ENCODE measurements around the gene ADGRL4.

DNA sequence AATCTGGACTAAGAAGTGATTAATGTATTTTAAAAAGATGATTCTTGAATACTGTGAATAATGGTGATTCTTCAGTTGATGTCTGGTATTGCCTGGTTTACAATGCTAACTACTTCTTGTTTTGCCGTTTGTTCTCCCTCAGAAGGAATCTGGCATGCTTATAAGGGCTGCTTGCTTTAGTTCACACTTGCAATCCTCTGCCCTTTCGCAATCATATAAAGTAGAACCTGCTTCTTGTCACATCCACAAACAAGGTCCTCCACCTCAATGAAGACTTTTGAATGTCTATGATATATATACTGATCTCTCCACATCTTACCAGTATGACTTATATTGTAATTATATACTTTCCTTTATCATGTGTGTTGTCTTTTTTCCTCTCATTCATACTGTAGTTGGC is 92.6 kb downstream of the ADGRL4 start:
- TF ChIP-seq GATA2 (IDR thresholded peaks at IDR 0.05; ENCODE audit: low read depth, low read length) (no peak), GATA3 (IDR thresholded peaks at IDR 0.05; ENCODE audit: low read depth, low read length) (no peak)
